OCI-LY1 (cell line): ENCODE measurements around the gene CKAP5.

Experiments used
- EZH2 ChIP-seq: fragments of 200-600 bp; sonication (generic), shearing (Covaris generic); IDR thresholded peaks from 2 replicates; pipeline ENCODE4 v1.8.0; 2017; ENCODE audit warnings: borderline replicate concordance, mixed run types, mild to moderate bottlenecking, antibody characterized with exemption, low read length, moderate library complexity, mixed read lengths
- TF ChIP-seq, protein P1 (sequence below): fragments of 200-600 bp; sonication (generic), shearing (Covaris generic); IDR thresholded peaks from 2 replicates; pipeline ENCODE4 v1.5.1; 2017; ENCODE audit warnings: mild to moderate bottlenecking, antibody characterized with exemption, low read length, moderate library complexity, mixed read lengths

DNA sequence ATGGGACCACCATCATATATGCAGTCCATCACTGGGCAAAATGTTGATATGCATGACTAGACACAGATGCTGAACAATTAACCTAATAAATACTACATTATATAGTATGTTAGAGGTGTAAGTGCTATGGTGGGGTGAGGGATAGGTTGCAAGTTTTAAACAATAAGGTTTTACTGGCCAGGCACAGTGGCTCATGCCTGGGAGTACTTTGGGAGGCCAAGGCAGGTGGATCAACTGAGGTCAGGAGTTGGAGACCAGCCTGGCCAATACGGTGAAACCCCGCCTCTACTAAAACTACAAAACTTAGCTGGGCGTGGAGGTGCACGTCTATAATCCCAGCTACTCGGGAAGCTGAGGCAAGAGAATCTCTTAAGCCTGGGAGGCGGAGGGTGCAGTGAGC lies 98.9 kb downstream of the CKAP5 start:
- TF ChIP-seq EZH2 = no peak
- TF ChIP-seq, protein P1, sequence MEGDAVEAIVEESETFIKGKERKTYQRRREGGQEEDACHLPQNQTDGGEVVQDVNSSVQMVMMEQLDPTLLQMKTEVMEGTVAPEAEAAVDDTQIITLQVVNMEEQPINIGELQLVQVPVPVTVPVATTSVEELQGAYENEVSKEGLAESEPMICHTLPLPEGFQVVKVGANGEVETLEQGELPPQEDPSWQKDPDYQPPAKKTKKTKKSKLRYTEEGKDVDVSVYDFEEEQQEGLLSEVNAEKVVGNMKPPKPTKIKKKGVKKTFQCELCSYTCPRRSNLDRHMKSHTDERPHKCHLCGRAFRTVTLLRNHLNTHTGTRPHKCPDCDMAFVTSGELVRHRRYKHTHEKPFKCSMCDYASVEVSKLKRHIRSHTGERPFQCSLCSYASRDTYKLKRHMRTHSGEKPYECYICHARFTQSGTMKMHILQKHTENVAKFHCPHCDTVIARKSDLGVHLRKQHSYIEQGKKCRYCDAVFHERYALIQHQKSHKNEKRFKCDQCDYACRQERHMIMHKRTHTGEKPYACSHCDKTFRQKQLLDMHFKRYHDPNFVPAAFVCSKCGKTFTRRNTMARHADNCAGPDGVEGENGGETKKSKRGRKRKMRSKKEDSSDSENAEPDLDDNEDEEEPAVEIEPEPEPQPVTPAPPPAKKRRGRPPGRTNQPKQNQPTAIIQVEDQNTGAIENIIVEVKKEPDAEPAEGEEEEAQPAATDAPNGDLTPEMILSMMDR = no peak
